PC-9 (cell line): ENCODE results near the gene CDK5RAP2.

ENCODE experiments used
- CTCF ChIP-seq: fragments of 200-600 bp; sonication (generic); conservative IDR thresholded peaks from 2 replicates; pipeline ENCODE4 v1.6.1; 2017; ENCODE audit warnings: mixed run types, antibody characterized with exemption, mild to moderate bottlenecking, moderate library complexity
- EZH2 ChIP-seq: fragments of 200-600 bp; sonication (generic); IDR thresholded peaks from 2 replicates; pipeline ENCODE4 v1.8.0; 2017; ENCODE audit warnings: antibody characterized with exemption, low read depth

- no peak for TF ChIP-seq CTCF
- TF ChIP-seq EZH2, result no peak
Measured at GRCh38 chr9:120474591-120475243, 105.2 kb downstream of the CDK5RAP2 start.
